ENCODE data around the gene LBR.

The LBR gene

GRCh38 chr1:225451840-225452515 is 24.1 kb upstream of the LBR start:
- intact Hi-C loops (cut with DNase I; ENCODE audit: low total_unique reads), result no loop called here
- no peaks in the 10 kb centered on the region for H3K27me3 ChIP-seq
- peak; percentile 13 to 57 for DNase-seq
- H3K27ac ChIP-seq, result peak overlapping the region; percentile 22 to 62
- peaks cover 0 to 58% (median 26%) of the 10 kb centered on the region in 4 donors for H3K4me1 ChIP-seq
- H3K36me3 ChIP-seq, result no peaks in the 10 kb centered on the region
- TF ChIP-seq, protein P1, sequence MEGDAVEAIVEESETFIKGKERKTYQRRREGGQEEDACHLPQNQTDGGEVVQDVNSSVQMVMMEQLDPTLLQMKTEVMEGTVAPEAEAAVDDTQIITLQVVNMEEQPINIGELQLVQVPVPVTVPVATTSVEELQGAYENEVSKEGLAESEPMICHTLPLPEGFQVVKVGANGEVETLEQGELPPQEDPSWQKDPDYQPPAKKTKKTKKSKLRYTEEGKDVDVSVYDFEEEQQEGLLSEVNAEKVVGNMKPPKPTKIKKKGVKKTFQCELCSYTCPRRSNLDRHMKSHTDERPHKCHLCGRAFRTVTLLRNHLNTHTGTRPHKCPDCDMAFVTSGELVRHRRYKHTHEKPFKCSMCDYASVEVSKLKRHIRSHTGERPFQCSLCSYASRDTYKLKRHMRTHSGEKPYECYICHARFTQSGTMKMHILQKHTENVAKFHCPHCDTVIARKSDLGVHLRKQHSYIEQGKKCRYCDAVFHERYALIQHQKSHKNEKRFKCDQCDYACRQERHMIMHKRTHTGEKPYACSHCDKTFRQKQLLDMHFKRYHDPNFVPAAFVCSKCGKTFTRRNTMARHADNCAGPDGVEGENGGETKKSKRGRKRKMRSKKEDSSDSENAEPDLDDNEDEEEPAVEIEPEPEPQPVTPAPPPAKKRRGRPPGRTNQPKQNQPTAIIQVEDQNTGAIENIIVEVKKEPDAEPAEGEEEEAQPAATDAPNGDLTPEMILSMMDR (IDR thresholded peaks at IDR 0.05), result no peak
- H3K9me3 ChIP-seq, result no peaks in the 10 kb centered on the region
- H3K4me3 ChIP-seq, result no peak overlapping the region

GRCh38 chr1:225451340-225451739 is 23.5 kb upstream of the LBR start:
- no peak for DNase-seq
- intact Hi-C loops (cut with DNase I; ENCODE audit: low total_unique reads), result no loop called here
- Histone ChIP-seq H3K27ac (peak overlapping the region; percentile 22 to 62), H3K4me3 (no peak overlapping the region), H3K36me3 (no peaks in the 10 kb centered on the region), H3K27me3 (no peaks in the 10 kb centered on the region), H3K9me3 (no peaks in the 10 kb centered on the region), H3K4me1 (peaks cover 0 to 64% (median 33%) of the 10 kb centered on the region in 4 donors)
- TF ChIP-seq, protein P1 (IDR thresholded peaks at IDR 0.05), result no peak

GRCh38 chr1:225450491-225451191 is 22.8 kb upstream of the LBR start:
- H3K27me3 ChIP-seq, result no peaks in the 10 kb centered on the region
- no peak overlapping the region for H3K4me3 ChIP-seq
- intact Hi-C loops (cut with DNase I; ENCODE audit: low total_unique reads), result no loop called here
- no peaks in the 10 kb centered on the region for H3K9me3 ChIP-seq
- peak in 1 of 2 donors; percentile 72 for DNase-seq
- TF ChIP-seq, protein P1 (IDR thresholded peaks at IDR 0.05), result no peak
- H3K4me1 ChIP-seq, result peaks cover 0 to 71% (median 40%) of the 10 kb centered on the region in 4 donors
- H3K27ac ChIP-seq, result peak overlapping the region; percentile 22 to 62
- no peaks in the 10 kb centered on the region for H3K36me3 ChIP-seq

DNA sequence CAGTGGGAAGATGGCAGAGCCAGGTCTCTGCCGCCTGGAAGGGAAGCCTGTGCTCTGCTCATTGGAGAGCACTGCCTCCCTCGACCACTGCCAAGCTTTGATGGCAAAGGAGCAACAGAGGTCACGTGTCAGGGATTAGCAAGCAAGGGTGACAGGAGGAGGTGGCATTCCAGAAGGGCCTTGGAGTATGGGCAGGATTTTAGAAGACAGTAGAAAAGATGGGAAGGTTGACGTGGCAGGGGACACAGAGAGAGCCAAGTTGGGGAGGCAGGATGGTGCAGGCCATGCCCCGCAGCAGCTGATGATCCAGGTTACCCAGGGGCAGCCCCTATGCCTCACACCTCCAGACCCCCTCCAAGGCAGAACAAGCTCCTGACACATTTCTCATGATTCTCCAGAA is 21.9 kb upstream of the LBR start:
- Histone ChIP-seq H3K27ac (peak overlapping the region in 1 of 2 donors; percentile 85), H3K36me3 (no peaks in the 10 kb centered on the region), H3K4me3 (no peak overlapping the region), H3K27me3 (no peaks in the 10 kb centered on the region), H3K9me3 (no peaks in the 10 kb centered on the region), H3K4me1 (peaks cover 0 to 73% (median 43%) of the 10 kb centered on the region in 4 donors)
- TF ChIP-seq, protein P1 (IDR thresholded peaks at IDR 0.05), result no peak
- intact Hi-C loops (cut with DNase I; ENCODE audit: low total_unique reads), result no loop called here
- DNase-seq, result peak in 1 of 2 donors; percentile 50

DNA sequence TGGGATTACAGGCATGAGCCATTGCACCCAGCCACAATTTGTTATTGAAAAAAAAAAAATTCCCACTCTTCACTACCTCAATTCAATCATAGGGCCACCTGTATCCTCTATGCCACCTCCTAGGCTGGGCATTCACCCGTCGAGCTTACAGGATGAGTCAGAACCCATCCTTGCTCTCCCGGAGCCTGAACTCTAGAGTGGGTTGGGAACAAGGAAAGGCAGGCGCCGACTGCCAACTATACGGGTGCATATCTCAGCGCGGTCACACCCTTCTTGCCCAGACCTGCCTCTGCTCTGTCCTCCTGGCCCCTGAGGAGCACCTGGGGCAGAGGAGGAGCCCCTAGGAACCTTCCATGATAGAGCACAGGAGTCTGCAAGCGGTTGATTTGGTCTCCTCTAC is 21.4 kb upstream of the LBR start:
- peak in 1 of 2 donors; percentile 48 for DNase-seq
- Histone ChIP-seq H3K4me3 (no peak overlapping the region), H3K36me3 (no peaks in the 10 kb centered on the region), H3K9me3 (no peaks in the 10 kb centered on the region), H3K4me1 (peaks cover 0 to 73% (median 38%) of the 10 kb centered on the region in 4 donors), H3K27me3 (no peaks in the 10 kb centered on the region), H3K27ac (peak overlapping the region; percentile 85 to 88)
- TF ChIP-seq, protein P1 (IDR thresholded peaks at IDR 0.05), result no peak
- intact Hi-C loops (cut with DNase I; ENCODE audit: low total_unique reads), result no loop called here

Data from tibial artery (tissue), 4 donors.